ENCODE data around the gene TATDN2. TPM values are rescaled to one million over a fixed set of nuclear protein-coding genes. Genes with fewer than 3 reads are reported as not detected.

Gene TATDN2
- total and polyA plus RNA-seq, 2 experiments from 2014 or later: 4.8 to 19.1 TPM

GRCh38 chr3:10259036-10259435, 10.8 kb downstream of the TATDN2 start (continued):
- TF ChIP-seq CTCF (conservative IDR thresholded peaks at IDR 0.05; ENCODE audit: low read depth in 2 of 2) (no peak), ZNF331 (CRISPR knock-in tag; IDR thresholded peaks at IDR 0.05; ENCODE audit: low read depth) (no peak)

- no peak for ATAC-seq
- H3K4me1 ChIP-seq (ENCODE audit: insufficient read depth): no peaks in the 10 kb centered on the region
- H3K27ac Mint-ChIP-seq: no peak overlapping the region
- TF ChIP-seq CTCF (conservative IDR thresholded peaks at IDR 0.05; ENCODE audit: low read depth in 2 of 2): no peak
- no peak for TF ChIP-seq CREB1 (CRISPR knock-in tag; IDR thresholded peaks at IDR 0.05; ENCODE audit: low read depth)
- no peak for TF ChIP-seq ZNF331 (CRISPR knock-in tag; IDR thresholded peaks at IDR 0.05; ENCODE audit: low read depth)
- TF ChIP-seq ZNF114 (CRISPR knock-in tag; IDR thresholded peaks at IDR 0.05): no peak
- TF ChIP-seq STAT1 (IDR thresholded peaks at IDR 0.05; ENCODE audit: unreplicated experiment): no peak
- no peak for TF ChIP-seq POLR2AphosphoS5 (IDR thresholded peaks at IDR 0.05; ENCODE audit: low read depth)
- TF ChIP-seq ETS1 (IDR thresholded peaks at IDR 0.05): no peak
- no peak for TF ChIP-seq ZNF462 (CRISPR knock-in tag; IDR thresholded peaks at IDR 0.05)
- no peak for TF ChIP-seq EZH2phosphoT487 (IDR thresholded peaks at IDR 0.05; ENCODE audit: unreplicated experiment)
- no peak for TF ChIP-seq EZH2 (IDR thresholded peaks at IDR 0.05; ENCODE audit: low read depth, unreplicated experiment)
- no peak for TF ChIP-seq NANOG (IDR thresholded peaks at IDR 0.05; ENCODE audit: borderline replicate concordance)
- no peak for TF ChIP-seq JUNB (IDR thresholded peaks at IDR 0.05; ENCODE audit: unreplicated experiment)
Measured at GRCh38 chr3:10259798-10260197, 11.5 kb downstream of the TATDN2 start.

More at GRCh38 chr3:10259798-10260197, 11.5 kb downstream of the TATDN2 start:
- no peak overlapping the region for H3K27ac ChIP-seq (ENCODE audit: low read depth)
- no peak for DNase-seq (ENCODE audit: low spot score)
- H3K79me2 ChIP-seq (replicated peaks; ENCODE audit: insufficient read depth): peaks cover 39% of the 10 kb centered on the region
- no peak overlapping the region for H2AFZ ChIP-seq
- H3K4me3 ChIP-seq: no peak overlapping the region
- no peaks in the 10 kb centered on the region for H3K9me2 ChIP-seq (ENCODE audit: insufficient read depth)
- peaks cover 3% of the 10 kb centered on the region; the same call in 1 of the 3 replicates for H3K9me3 Mint-ChIP-seq
- peaks cover 1% of the 10 kb centered on the region for H3K27me3 Mint-ChIP-seq (ENCODE audit: insufficient read depth, low read depth, poor library complexity)
- peaks cover 11% of the 10 kb centered on the region for H3K4me1 Mint-ChIP-seq
- H3K36me3 ChIP-seq (ENCODE audit: insufficient read depth): peaks cover 11% of the 10 kb centered on the region
- no peaks in the 10 kb centered on the region for H3K27me3 ChIP-seq (ENCODE audit: insufficient read depth)
- H3K36me3 Mint-ChIP-seq (ENCODE audit: low read depth): peaks cover 59% of the 10 kb centered on the region
- no peak overlapping the region for H3K4me2 ChIP-seq
- no peaks in the 10 kb centered on the region; the same call in 1 of the 2 replicates for H4K20me1 ChIP-seq (replicated peaks; ENCODE audit: insufficient read depth)
- no peaks in the 10 kb centered on the region for H3F3A ChIP-seq (replicated peaks; ENCODE audit: low read depth)
- no peak overlapping the region for H3K4me3 Mint-ChIP-seq

All from GM23338 (cell line).